Gastroesophageal sphincter (tissue), 3 donors: ENCODE measurements around the gene SERGEF.

ENCODE experiments used
- CTCF ChIP-seq, 4 experiments: fragments of 200-600 bp in 2 of 4; fragments of 450-650 bp in 2 of 4; sonication (generic) in 1 of 4; IDR thresholded peaks; one replicate each; pipeline ENCODE4 v1.5.1; 2017 to 2019; ENCODE audit warnings: antibody characterized with exemption in 4 of 4, mild to moderate bottlenecking in 2 of 4, moderate library complexity in 2 of 4
- EP300 ChIP-seq: sonication (generic); formaldehyde crosslinking; IDR thresholded peaks from one replicate; pipeline ENCODE4 v1.6.1; 2017; ENCODE audit warnings: antibody characterized with exemption, mild to moderate bottlenecking
- POLR2A ChIP-seq, 2 donors: fragments of 450-650 bp; IDR thresholded peaks; one replicate each; pipeline ENCODE4 v1.6.1; 2017; ENCODE audit warnings: antibody characterized with exemption in 2 of 2, mild to moderate bottlenecking in 2 of 2, moderate library complexity in 1 of 2

DNA sequence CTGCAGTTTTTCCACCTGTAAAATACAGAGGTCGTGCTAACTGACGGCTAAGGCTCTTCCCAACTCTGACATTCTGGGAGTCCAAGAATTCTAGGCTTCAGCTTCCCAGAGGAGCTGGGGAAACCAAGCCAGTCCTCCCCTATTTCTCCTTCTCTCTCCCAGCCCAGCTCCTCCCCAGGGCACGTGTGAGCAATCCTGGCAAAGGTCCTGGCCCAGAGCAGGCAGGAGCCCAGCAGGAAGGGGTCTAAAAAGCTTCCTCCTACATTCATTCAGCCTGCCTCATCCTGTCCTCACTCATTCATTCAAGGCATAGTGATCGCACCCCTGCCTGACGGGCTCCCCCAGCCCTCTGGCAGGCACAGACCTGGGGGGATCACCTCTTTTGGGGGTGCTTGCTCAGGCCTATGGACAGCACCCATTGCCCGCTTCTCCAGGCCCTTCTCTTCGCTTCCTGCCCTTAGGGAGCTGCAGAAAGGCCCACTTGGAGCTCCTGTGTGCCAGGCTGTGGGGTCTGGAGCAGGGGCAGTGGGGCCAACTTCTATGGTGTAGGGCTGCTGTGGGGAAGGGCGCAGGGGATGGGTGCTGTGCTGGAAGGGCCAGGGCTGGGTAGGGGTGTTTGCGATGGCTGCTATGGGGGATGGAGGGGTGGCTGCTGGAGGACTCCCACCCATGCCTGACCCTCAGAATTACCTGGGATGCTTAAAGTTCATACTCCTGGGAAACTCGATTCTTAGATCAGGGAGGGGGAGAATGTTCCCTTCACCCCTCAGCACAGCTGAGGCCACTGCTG, 268.5 kb downstream of the SERGEF start:
- TF ChIP-seq CTCF (IDR thresholded peaks at IDR 0.05): no peak
- no peak for TF ChIP-seq POLR2A (IDR thresholded peaks at IDR 0.05)
- TF ChIP-seq EP300: no peak
